RKO (cell line): ENCODE measurements around the gene TBC1D2.
"Not testable (repeated sequence)": the region's sequence is repeated elsewhere in the genome, so short reads cannot be mapped to it uniquely, and the experiment has no call there.

Experiments used
- DNase-seq: peaks from one replicate; pipeline ENCODE4 v3.0.0-alpha.2; 2016; ENCODE audit warnings: low spot score

The TBC1D2 gene

GRCh38 chr9:98270284-98270683 is 14.8 kb upstream of the TBC1D2 start:
- DNase-seq: not testable (repeated sequence)

DNA sequence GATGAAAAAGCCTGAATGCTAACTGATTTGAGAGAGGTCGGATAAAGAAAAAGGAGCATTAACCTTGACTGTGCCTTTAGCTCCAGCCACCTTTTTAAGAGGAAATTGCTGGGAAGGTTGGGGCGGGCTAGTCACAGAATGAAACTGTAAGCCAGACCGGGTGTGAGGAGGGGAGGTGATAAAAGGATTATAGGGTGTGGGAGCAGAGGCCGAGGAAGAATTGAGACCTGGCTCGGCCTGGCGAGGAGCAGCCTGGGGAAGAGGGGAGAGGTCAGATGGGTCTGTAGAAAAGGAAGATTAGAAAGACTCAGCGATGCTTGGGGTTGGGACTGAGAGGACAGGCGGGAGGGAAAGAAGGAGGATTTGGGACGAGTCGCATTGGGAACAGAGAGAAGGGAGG is 14.2 kb upstream of the TBC1D2 start:
- DNase-seq: not testable (repeated sequence)

DNA sequence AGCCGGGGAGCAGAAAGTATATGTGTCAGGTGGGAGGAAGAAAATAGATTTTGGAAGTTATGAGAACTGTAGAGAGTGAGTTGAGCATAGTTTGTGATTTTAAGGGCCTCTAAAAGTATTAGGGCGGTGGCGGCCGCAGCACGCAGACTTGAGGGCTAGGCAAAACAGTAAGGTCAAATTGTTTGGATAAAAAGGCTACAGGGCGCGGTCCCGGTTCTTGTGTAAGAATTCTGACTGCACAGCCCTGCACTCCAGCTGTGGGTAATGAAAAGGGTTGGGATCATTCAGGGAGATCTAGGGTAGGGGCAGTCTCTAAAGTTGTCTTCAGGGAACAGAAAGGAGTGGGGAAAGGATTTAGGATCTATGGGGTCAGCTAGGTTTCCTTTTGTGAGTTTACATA is 12.1 kb upstream of the TBC1D2 start:
- DNase-seq: not testable (repeated sequence)

- DNase-seq: no peak
Observed at GRCh38 chr9:98264516-98264915, 9.1 kb upstream of the TBC1D2 start.

DNA sequence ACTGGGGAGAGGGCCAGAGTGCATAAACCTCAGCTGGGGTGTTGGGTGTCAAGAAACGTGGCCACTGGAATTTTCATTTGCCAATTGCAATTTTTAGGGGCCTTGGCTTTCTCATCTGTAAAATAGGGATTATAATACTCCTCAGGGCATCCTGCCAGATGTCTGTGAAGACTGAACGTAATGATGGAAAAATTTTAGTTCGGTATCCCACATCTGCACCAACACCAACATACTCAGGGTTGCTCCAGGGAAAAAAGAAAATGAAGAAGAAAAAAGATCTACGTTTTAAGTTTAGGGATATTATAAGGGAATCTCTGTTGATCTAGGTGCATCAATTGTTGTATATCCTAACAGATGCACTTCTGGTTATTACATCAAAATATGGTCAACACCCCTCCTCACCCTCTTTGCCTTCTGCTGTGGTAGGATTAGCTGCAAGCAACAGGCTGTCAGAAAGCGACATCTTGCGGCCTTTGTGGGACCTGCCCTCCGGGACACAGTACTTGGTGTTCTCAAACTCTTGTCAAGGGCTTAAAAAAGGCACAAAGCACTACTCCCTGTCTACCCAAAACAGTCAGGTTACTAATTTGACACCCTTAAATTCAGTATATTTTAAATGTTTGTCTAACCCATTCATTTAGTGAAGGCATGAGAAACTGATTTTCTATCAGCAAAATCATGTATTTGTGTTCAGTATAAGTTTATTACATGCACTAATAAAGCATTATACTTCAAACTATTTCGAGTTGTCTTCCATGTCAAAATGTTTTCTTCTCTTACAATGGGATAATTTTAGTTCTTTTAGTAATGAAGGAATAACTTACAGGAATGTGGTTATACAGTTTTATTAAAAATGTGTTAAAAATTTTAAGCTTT is 8.3 kb upstream of the TBC1D2 start:
- DNase-seq: peak; percentile 91

DNA sequence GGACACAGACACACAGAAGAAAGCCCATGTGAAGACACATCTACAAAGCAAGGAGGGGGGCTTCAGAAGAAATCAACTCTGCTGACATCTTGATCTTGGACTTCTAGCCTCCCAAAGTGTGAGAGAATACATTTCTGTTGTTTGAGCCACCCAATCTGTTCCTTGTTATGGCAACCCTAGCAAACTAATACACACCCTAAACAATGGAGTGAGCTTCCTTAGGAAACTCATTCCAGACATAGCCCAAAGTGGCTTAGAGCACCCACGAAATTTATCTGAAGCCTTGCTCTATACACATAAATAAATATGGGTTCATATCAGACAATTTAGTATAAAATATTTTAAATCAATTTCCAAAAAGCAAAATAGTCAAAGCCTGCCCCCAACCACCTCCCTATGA is 7.6 kb upstream of the TBC1D2 start:
- no peak for DNase-seq

- DNase-seq: no peak
Observed at GRCh38 chr9:98262056-98262455, 6.6 kb upstream of the TBC1D2 start.

GRCh38 chr9:98260635-98261034 is 5.2 kb upstream of the TBC1D2 start:
- no peak for DNase-seq

- no peak for DNase-seq
Observed at GRCh38 chr9:98259791-98260190, 4.3 kb upstream of the TBC1D2 start.

- DNase-seq: peak; percentile 24
Observed at GRCh38 chr9:98256756-98257155, 1.3 kb upstream of the TBC1D2 start.

- peak; percentile 66 for DNase-seq
Observed at GRCh38 chr9:98255061-98255577, 330 bp downstream of the TBC1D2 start.

DNA sequence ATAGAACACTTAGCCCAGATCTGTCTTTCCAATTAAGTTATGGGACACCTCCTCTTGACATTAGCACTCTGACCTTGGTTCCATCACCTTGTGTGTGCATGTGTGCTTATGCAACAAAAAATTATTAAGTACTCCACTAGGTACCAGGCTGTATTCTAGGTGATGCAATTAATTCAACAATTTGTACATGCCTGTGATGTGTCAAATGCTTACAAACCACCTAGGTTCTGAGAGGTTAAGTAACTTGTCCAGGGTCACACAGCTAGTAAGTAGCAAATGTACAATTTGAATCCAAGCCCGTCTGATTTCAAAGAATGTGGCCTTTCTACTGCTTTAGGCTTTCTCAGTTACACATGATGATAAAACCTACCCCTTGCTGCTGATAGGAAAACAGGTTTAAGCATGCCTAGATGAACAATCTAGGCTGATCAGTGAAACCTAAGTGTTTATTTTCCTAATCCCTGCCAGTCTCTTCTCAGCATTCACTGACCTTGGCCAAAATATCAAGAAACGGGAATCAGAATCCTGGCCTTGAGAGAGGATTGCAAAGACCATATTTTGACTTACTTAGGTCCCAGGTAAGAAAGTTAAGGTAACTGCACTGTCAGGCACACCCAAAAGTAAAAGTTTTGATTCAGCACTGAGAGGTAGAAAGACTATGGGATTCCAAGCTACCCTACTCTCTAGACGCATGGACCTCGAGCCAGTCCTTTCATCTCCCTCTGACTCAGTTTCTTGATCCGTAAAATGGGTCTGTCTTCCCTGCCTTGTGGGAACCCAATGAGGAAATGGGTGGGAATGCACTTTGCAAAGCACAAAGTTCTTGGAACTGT is 1.0 kb downstream of the TBC1D2 start:
- DNase-seq: peak; percentile 30

GRCh38 chr9:98253565-98253964 is 1.9 kb downstream of the TBC1D2 start:
- DNase-seq: no peak

GRCh38 chr9:98251551-98251950 is 3.9 kb downstream of the TBC1D2 start:
- DNase-seq: peak; percentile 82

DNA sequence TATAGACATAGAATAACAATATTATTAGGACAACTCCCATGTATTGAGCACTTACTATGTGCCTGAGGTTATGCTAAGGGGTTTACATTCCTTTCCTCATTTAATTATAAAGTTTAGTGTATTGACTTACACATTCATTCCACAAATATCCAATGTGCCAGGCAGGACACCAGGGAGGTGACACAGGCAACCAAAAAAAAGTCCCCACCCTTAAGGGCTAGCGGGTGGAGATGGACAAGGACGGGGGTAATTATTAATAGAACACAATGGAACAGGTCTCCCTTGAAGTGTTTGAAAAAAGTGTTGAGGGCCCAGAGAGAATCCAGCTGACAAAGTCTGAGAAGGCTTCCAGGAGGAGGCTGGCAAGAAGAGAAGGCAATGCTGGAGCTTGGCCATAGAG is 5.7 kb downstream of the TBC1D2 start:
- no peak for DNase-seq

DNA sequence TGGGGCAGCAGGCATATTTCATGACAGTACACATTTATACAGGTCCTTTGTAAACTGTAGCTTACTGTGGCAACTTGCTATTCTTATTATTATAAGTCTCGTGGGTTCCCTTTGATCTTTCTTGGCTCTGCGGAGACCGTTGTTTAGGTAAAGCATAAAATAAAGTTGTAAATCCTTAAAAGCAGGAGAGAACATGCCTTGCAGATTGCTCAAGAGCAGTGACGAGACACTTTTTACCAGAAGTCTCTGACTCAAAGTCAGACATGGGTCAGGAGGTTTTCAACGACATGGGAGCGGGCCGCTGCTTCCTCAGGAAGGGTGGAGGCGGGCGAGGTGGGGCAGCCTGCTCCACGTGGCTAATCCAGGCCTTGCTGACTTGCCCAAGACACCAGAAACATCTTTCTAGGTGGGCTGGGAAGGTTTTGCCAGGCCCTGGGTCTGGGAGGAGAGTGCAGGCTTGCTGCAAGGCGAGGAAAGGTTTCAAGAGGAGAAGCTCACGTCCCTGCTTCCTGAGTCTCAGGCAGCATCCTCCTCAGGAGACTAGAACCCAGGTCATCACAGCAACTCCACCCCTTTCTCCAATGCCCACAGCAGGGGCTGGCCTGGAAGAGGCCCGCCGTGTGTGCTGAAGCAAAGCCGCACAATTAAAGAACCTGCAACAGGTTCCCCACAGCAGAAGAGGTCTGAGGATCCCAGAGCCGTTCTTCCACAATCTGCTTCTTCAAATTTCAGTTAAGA is 6.5 kb downstream of the TBC1D2 start:
- DNase-seq: no peak

GRCh38 chr9:98247831-98248657 is 7.4 kb downstream of the TBC1D2 start:
- DNase-seq: no peak

- no peak for DNase-seq
Observed at GRCh38 chr9:98242426-98242825, 13.0 kb downstream of the TBC1D2 start.

GRCh38 chr9:98241357-98242300 is 13.8 kb downstream of the TBC1D2 start:
- no peak for DNase-seq

- DNase-seq: no peak
Observed at GRCh38 chr9:98240475-98240874, 15.0 kb downstream of the TBC1D2 start.
